ENCODE results near the gene ADCK1. TPM values are rescaled to one million over a fixed set of nuclear protein-coding genes. Genes with fewer than 3 reads are reported as not detected.

ADCK1 gene
- total and polyA plus RNA-seq, 9 of the 15 experiments (the other 6 are each of a cell fraction or from before 2014, with no cell fraction given): 2.8 to 8.9 (median 4.3) TPM

- TF ChIP-seq ZBTB40 (IDR thresholded peaks at IDR 0.05) (peak; percentile 74), ZBTB40 (CRISPR knock-in tag; IDR thresholded peaks at IDR 0.05) (no peak), SP1 (CRISPR knock-in tag; IDR thresholded peaks at IDR 0.05) (peak; percentile 66; the same call in 1 of the 2 replicates), MEIS2 (IDR thresholded peaks at IDR 0.05; ENCODE audit: partially characterized antibody) (no peak), MXD1 (CRISPR knock-in tag; IDR thresholded peaks at IDR 0.05; ENCODE audit: borderline replicate concordance, poor library complexity, severe bottlenecking) (peak; percentile 69), GTF2A2 (tag; IDR thresholded peaks at IDR 0.05) (no peak), ZNF407 (IDR thresholded peaks at IDR 0.05; ENCODE audit: low read depth) (no peak), XRCC3 (IDR thresholded peaks at IDR 0.05) (no peak), BCOR (IDR thresholded peaks at IDR 0.05) (no peak)
Observed at GRCh38 chr14:77799863-77800730, at the start of gene ADCK1 (continued).

Measured in K562 (cell line).